Endothelial cell (in vitro differentiated cells): Measurements from ENCODE around the gene F3. TPM values are rescaled to one million over a fixed set of nuclear protein-coding genes. Genes with fewer than 3 reads are reported as not detected.

Experiments
- DNase-seq: peaks from one replicate; pipeline ENCODE4 v3.0.0; 2021; ENCODE audit warnings: low spot score
- H3K27ac Mint-ChIP-seq: one replicate; pipeline ENCODE4 v1.8.0; 2021; ENCODE audit warnings: mixed read lengths, inconsistent platforms; ENCODE audit not compliant: unreplicated experiment
- H3K27me3 Mint-ChIP-seq: one replicate; pipeline ENCODE4 v1.8.0; 2021; ENCODE audit warnings: mild to moderate bottlenecking, moderate library complexity, mixed read lengths, inconsistent platforms; ENCODE audit not compliant: unreplicated experiment
- H3K36me3 Mint-ChIP-seq: one replicate; pipeline ENCODE4 v1.8.0; 2021; ENCODE audit warnings: mild to moderate bottlenecking, low read depth, mixed read lengths, inconsistent platforms; ENCODE audit not compliant: unreplicated experiment
- H3K4me1 Mint-ChIP-seq: one replicate; pipeline ENCODE4 v1.8.0; 2021; ENCODE audit warnings: mild to moderate bottlenecking, mixed read lengths, inconsistent platforms; ENCODE audit not compliant: unreplicated experiment
- H3K4me3 Mint-ChIP-seq: one replicate; pipeline ENCODE4 v1.8.0; 2021; ENCODE audit warnings: mild to moderate bottlenecking, mixed read lengths, inconsistent platforms; ENCODE audit not compliant: unreplicated experiment
- H3K9me3 Mint-ChIP-seq: one replicate; pipeline ENCODE4 v1.8.0; 2021; ENCODE audit warnings: mixed read lengths, inconsistent platforms; ENCODE audit not compliant: unreplicated experiment
- total RNA-seq: library from RNA; stranded (reverse); fragmentation: NEBNext Ultra II Directional; extraction: Animal tissue kit (Norgen Biotek cat#: 25700); gene quantifications from one replicate; pipeline ENCODE4 v1.2.1, GENCODE V29; 2021; ENCODE audit not compliant: unreplicated experiment
- TF ChIP-seq, protein P1 (sequence below): fragments of 200-600 bp; sonication (generic); IDR thresholded peaks from one replicate; pipeline ENCODE4 v1.5.0; 2021; ENCODE audit warnings: antibody characterized with exemption; ENCODE audit not compliant: unreplicated experiment

F3 gene
- total RNA-seq, 1 donor from 2014 or later: 1.4 TPM

DNA sequence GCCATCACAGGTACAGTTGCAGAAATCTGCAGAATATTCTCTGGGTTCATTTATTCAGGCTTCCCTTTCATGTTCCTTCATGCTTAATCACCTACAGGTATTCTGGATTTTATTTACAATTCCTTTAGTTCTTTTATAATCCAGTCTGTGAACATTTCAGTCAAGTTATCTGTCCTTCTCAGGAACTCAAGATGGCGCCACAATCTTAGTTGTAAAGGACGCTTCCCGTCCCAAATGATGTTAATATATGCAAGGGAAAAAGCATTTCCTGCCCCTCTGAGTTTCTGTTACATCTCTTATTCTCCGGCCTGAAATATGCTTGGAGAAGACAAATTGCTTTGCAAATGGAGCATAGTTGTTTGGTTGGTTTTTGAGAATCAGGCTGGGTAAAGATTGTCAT is 19.3 kb downstream of the F3 start:
- H3K9me3 Mint-ChIP-seq: no peaks in the 10 kb centered on the region
- peaks cover 3% of the 10 kb centered on the region for H3K27me3 Mint-ChIP-seq
- peaks cover 16% of the 10 kb centered on the region for H3K4me1 Mint-ChIP-seq
- TF ChIP-seq, protein P1, sequence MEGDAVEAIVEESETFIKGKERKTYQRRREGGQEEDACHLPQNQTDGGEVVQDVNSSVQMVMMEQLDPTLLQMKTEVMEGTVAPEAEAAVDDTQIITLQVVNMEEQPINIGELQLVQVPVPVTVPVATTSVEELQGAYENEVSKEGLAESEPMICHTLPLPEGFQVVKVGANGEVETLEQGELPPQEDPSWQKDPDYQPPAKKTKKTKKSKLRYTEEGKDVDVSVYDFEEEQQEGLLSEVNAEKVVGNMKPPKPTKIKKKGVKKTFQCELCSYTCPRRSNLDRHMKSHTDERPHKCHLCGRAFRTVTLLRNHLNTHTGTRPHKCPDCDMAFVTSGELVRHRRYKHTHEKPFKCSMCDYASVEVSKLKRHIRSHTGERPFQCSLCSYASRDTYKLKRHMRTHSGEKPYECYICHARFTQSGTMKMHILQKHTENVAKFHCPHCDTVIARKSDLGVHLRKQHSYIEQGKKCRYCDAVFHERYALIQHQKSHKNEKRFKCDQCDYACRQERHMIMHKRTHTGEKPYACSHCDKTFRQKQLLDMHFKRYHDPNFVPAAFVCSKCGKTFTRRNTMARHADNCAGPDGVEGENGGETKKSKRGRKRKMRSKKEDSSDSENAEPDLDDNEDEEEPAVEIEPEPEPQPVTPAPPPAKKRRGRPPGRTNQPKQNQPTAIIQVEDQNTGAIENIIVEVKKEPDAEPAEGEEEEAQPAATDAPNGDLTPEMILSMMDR: no peak
- DNase-seq: no peak
- no peak overlapping the region for H3K4me3 Mint-ChIP-seq
- H3K36me3 Mint-ChIP-seq: no peaks in the 10 kb centered on the region
- H3K27ac Mint-ChIP-seq: no peak overlapping the region

DNA sequence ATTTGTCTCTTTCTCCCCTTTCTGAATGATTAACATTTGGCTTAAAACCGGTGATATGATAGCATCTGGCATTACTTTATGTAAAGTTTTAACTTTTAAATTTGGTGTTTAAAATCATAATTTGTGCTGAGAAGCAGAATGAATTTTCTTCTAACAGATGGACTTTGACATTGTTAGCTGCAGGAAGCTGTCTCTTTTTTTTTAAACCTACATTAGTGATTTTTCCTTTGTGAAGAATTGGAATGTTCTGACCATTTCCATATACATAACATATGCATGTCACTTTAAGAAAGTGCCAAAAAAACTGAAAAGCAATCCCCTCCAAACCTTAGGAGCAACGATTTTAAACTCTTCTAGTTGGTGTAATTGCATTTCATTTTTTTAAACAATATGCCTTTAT is 22.2 kb downstream of the F3 start:
- TF ChIP-seq, protein P1: no peak
- peaks cover 1% of the 10 kb centered on the region for H3K27me3 Mint-ChIP-seq
- H3K27ac Mint-ChIP-seq: no peak overlapping the region
- H3K36me3 Mint-ChIP-seq: no peaks in the 10 kb centered on the region
- peaks cover 30% of the 10 kb centered on the region for H3K4me1 Mint-ChIP-seq
- no peak for DNase-seq
- no peak overlapping the region for H3K4me3 Mint-ChIP-seq
- no peaks in the 10 kb centered on the region for H3K9me3 Mint-ChIP-seq

DNA sequence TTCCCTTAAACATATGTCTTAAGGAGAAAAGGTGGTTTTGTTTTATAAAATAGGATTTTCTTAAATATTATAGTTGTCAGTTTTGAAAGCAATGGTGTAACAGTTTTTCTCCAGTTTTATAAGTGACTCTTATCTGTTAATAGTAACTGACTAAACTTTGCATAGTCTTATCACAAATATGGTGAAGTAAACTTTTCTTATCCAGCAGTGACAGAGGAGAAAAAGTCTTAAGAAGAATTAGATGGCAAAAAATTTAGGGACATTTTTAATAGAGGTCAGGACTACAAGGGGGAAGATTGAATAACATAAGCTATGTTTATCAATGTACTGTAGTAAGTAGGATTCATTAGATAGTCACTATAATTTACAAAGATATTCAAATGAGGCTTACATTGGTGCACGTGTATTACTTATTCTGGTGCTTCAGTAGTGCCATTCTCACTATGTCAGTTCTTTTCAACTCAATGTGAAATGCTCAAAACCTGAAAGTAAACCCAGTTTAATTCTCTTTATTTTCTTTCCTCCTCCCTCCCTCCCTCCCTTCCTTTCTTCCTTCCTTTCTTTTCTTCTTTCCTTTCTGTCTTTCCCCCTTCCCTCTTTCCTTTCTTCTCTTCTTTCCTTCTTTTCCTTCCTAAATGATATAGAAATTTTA is 26.1 kb downstream of the F3 start:
- Mint-ChIP-seq H3K27ac (no peak overlapping the region), H3K36me3 (peaks cover 12% of the 10 kb centered on the region), H3K27me3 (no peaks in the 10 kb centered on the region), H3K4me1 (peaks cover 17% of the 10 kb centered on the region), H3K9me3 (no peaks in the 10 kb centered on the region), H3K4me3 (no peak overlapping the region)
- TF ChIP-seq, protein P1: no peak
- DNase-seq: no peak

DNA sequence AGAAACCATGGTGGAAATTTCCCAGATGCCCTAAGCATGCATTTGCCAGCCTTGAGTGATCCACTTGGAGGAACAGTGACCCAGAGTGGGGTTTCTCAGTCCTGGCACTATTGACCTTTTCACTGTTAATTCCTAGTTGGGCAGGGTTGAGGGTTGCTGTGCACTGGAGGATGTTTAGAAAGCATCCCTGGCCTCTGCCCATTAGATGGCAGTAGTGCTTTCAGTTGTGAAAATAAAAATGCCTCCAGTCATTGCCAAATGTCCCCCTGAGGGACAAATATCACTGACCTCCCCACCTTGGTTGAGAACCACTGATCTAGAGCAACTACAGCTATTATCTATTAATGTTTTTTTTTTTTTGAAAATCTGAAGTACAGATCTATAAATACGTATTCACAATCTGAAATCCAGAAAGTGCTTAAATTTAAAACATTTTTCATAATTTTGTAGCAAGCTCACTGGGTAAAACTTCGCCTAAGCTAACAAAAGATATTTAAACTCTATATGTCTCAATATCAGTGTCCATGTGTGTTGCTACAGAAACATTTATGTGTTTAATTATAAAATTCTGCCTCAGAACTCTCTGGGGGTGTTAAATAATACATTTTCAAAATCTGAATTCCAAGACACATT is 27.3 kb downstream of the F3 start:
- Mint-ChIP-seq H3K36me3 (peaks cover 17% of the 10 kb centered on the region), H3K27ac (no peak overlapping the region), H3K9me3 (no peaks in the 10 kb centered on the region), H3K4me1 (peaks cover 15% of the 10 kb centered on the region), H3K4me3 (no peak overlapping the region), H3K27me3 (no peaks in the 10 kb centered on the region)
- DNase-seq: peak; percentile 36
- TF ChIP-seq, protein P1: no peak

DNA sequence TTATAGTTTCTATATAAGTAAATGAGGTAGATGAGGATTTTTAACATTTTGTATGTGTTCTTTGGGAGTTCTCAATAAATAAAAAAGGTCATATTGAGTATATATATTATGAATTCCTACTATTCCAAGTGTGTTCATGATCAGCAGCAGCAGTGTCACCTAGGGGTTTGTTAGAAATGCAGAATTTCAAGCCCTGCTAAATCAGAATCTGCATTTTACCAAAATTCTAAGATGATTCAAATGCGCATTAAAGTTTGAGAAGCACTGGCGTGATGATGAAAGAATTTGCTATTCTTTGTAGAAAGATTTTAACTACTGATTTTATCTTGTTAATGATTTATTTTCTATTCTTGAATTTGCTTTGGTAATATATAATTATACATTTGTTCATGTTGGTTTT is 28.7 kb downstream of the F3 start:
- no peak for DNase-seq
- Mint-ChIP-seq H3K27me3 (no peaks in the 10 kb centered on the region), H3K4me1 (peaks cover 14% of the 10 kb centered on the region), H3K36me3 (peaks cover 20% of the 10 kb centered on the region), H3K4me3 (no peak overlapping the region), H3K27ac (no peak overlapping the region), H3K9me3 (no peaks in the 10 kb centered on the region)
- TF ChIP-seq, protein P1: no peak
